KMS-11 (cell line): ENCODE results near the gene MAP6.

Source experiments
- H2AFZ ChIP-seq: fragments of 200-600 bp; sonication (generic); 2 replicates; pipeline ENCODE4 v1.6.1; 2016; ENCODE audit warnings: antibody characterized with exemption, mixed run types, low read depth
- H3K27ac ChIP-seq: fragments of 200-600 bp; sonication (generic); 2 replicates; pipeline ENCODE4 v1.6.1; 2016; ENCODE audit warnings: mild to moderate bottlenecking, mixed run types
- H3K27me3 ChIP-seq: fragments of 200-600 bp; sonication (generic); 2 replicates; pipeline ENCODE4 v1.6.1; 2017; ENCODE audit warnings: mild to moderate bottlenecking, low read depth, mixed run types, moderate library complexity; ENCODE audit not compliant: insufficient read depth
- H3K36me3 ChIP-seq: fragments of 200-600 bp; sonication (generic); 2 replicates; pipeline ENCODE4 v1.6.1; 2017; ENCODE audit warnings: mild to moderate bottlenecking, mixed run types; ENCODE audit not compliant: insufficient read depth
- H3K4me1 ChIP-seq: fragments of 200-600 bp; sonication (generic); 2 replicates; pipeline ENCODE4 v1.6.1; 2016; ENCODE audit warnings: mild to moderate bottlenecking, low read depth, mixed run types; ENCODE audit not compliant: poor library complexity, severe bottlenecking
- H3K4me2 ChIP-seq: fragments of 200-600 bp; sonication (generic); 2 replicates; pipeline ENCODE4 v1.7.0; 2016; ENCODE audit warnings: mild to moderate bottlenecking, mixed run types
- H3K4me3 ChIP-seq: fragments of 200-600 bp; sonication (generic); IDR thresholded peaks from 2 replicates; pipeline ENCODE4 v1.6.1; 2017; ENCODE audit warnings: low read depth, low read length, mixed read lengths; ENCODE audit not compliant: insufficient read depth
- H3K79me2 ChIP-seq: fragments of 200-600 bp; sonication (generic); 2 replicates; pipeline ENCODE4 v1.6.1; 2016; ENCODE audit warnings: low read depth, mixed run types; ENCODE audit not compliant: insufficient read depth
- H3K9ac ChIP-seq: fragments of 200-600 bp; sonication (generic); 2 replicates; pipeline ENCODE4 v1.6.1; 2016; ENCODE audit warnings: mild to moderate bottlenecking, mixed run types
- H4K20me1 ChIP-seq: fragments of 200-600 bp; sonication (generic); 2 replicates; pipeline ENCODE4 v1.6.1; 2016; ENCODE audit warnings: mild to moderate bottlenecking, mixed run types; ENCODE audit not compliant: insufficient read depth
- TF ChIP-seq, protein P1 (sequence below): fragments of 200-600 bp; sonication (generic); conservative IDR thresholded peaks from 2 replicates; pipeline ENCODE4 v1.6.1; 2017; ENCODE audit warnings: low read depth, mild to moderate bottlenecking, antibody characterized with exemption, low read length, moderate library complexity, mixed read lengths

The MAP6 gene

DNA sequence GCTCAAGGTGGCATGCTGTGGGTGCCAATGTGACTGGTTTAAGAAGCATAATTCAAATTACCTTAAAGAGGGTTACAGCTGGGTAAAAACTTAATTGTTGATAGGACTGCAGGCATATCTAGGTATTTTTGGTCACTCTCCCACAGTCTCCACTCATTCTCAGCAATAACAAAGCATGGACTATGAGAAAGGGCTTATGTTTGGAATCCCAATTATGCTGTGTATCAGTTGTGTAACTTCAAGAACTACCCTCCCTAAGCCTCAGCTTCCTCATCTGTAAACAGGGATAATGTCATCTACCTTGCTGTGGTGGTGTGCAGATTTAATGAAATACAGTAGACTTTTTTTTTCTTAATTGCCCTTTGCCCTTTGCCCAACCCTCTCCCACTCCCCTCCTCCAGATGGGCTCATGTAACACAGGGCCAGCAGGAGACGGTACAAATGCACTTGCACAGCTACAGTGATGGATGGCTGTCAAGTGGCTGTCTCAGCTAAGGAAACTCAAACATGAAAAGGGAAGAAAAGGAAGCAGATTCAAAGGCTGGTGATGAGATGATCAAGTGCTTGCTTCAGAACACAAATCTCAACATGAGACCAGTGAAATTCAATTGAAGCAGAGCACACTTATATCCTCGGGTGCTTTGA, 37.6 kb downstream of the MAP6 start:
- H3K79me2 ChIP-seq, result no peaks in the 10 kb centered on the region
- no peak overlapping the region for H3K9ac ChIP-seq
- no peak overlapping the region for H3K4me2 ChIP-seq
- H3K4me1 ChIP-seq, result peaks cover 7% of the 10 kb centered on the region
- H3K27ac ChIP-seq, result no peak overlapping the region
- H2AFZ ChIP-seq, result no peak overlapping the region
- H3K27me3 ChIP-seq, result no peaks in the 10 kb centered on the region
- H3K36me3 ChIP-seq, result no peaks in the 10 kb centered on the region
- TF ChIP-seq, protein P1, sequence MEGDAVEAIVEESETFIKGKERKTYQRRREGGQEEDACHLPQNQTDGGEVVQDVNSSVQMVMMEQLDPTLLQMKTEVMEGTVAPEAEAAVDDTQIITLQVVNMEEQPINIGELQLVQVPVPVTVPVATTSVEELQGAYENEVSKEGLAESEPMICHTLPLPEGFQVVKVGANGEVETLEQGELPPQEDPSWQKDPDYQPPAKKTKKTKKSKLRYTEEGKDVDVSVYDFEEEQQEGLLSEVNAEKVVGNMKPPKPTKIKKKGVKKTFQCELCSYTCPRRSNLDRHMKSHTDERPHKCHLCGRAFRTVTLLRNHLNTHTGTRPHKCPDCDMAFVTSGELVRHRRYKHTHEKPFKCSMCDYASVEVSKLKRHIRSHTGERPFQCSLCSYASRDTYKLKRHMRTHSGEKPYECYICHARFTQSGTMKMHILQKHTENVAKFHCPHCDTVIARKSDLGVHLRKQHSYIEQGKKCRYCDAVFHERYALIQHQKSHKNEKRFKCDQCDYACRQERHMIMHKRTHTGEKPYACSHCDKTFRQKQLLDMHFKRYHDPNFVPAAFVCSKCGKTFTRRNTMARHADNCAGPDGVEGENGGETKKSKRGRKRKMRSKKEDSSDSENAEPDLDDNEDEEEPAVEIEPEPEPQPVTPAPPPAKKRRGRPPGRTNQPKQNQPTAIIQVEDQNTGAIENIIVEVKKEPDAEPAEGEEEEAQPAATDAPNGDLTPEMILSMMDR, result no peak
- no peak overlapping the region for H3K4me3 ChIP-seq
- no peaks in the 10 kb centered on the region for H4K20me1 ChIP-seq

DNA sequence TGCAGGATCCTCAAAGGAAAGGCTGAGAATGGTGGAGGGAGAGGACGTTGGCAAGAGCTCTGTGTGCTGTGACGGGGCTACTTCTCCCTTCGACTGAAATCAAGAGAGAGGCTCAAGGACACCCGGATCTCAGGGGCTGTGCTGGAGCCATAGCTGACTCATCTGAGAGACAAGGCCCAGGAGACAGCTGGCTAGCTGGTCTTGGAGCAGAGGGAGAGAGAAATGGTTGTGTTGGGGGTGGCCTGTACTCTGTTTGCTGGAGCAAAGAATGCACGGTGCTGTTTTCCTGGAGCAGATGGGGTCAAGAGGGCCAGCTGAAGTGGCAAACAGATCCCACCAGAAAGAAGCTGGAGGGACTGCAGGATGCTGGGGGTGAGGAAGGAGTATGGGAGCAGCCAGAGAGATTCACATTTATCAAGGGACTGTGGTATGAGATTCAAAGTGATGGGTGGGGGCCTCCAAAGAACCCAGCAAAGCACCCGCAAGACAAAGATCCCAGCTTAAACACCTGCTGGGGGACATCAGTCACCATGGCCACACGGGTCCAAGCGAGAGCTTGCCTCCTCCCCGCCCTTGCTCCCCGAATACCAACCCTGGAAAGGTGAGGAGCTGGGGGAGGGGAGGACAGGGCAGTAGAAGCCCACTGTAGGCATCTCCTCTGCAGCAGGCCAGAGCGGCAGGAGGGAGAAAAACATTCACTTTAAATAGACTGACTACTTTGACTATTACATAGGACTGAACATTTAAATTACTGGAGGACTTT, 40.8 kb downstream of the MAP6 start:
- H3K27ac ChIP-seq, result no peak overlapping the region
- no peaks in the 10 kb centered on the region for H4K20me1 ChIP-seq
- H3K4me3 ChIP-seq, result no peak overlapping the region
- no peak overlapping the region for H3K4me2 ChIP-seq
- no peaks in the 10 kb centered on the region for H3K4me1 ChIP-seq
- TF ChIP-seq, protein P1, result no peak
- H3K9ac ChIP-seq, result no peak overlapping the region
- no peaks in the 10 kb centered on the region for H3K27me3 ChIP-seq
- no peaks in the 10 kb centered on the region for H3K79me2 ChIP-seq
- no peak overlapping the region for H2AFZ ChIP-seq
- no peaks in the 10 kb centered on the region for H3K36me3 ChIP-seq

DNA sequence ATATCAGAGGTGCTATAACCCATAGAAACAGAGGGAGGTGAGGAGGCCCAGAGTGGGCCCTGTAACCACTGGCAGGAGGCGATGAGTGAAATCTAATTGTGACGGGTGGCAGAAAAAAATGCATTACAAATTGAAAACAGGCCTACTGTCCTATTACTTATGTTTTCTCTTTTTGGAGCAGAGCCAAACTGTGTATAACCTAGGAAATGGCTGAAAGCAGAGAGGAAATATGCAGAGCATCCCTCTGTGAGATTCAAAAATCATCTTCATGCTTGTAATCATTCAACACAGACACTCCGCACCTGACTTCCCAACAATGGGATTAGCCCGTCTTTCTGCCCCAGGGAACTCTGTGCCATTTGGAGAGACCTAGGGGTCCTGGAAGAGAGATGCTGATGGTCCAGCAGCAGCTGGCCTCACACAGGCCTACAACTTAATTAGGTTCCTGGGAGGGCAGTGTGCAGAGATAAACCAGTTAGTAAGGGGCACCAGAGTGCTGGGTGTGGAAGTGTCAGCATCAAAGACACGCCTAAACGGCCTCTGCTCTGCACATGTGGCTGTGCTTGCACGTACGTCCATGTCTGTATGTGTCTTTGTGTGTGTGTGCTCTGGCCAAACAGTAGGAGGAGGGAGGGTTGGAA, 41.8 kb downstream of the MAP6 start:
- no peaks in the 10 kb centered on the region for H4K20me1 ChIP-seq
- H3K4me2 ChIP-seq, result no peak overlapping the region
- H3K27me3 ChIP-seq, result no peaks in the 10 kb centered on the region
- H3K9ac ChIP-seq, result no peak overlapping the region
- H3K4me3 ChIP-seq, result no peak overlapping the region
- no peaks in the 10 kb centered on the region for H3K4me1 ChIP-seq
- TF ChIP-seq, protein P1, result no peak
- H3K27ac ChIP-seq, result no peak overlapping the region
- H3K36me3 ChIP-seq, result no peaks in the 10 kb centered on the region
- H3K79me2 ChIP-seq, result no peaks in the 10 kb centered on the region
- no peak overlapping the region for H2AFZ ChIP-seq

DNA sequence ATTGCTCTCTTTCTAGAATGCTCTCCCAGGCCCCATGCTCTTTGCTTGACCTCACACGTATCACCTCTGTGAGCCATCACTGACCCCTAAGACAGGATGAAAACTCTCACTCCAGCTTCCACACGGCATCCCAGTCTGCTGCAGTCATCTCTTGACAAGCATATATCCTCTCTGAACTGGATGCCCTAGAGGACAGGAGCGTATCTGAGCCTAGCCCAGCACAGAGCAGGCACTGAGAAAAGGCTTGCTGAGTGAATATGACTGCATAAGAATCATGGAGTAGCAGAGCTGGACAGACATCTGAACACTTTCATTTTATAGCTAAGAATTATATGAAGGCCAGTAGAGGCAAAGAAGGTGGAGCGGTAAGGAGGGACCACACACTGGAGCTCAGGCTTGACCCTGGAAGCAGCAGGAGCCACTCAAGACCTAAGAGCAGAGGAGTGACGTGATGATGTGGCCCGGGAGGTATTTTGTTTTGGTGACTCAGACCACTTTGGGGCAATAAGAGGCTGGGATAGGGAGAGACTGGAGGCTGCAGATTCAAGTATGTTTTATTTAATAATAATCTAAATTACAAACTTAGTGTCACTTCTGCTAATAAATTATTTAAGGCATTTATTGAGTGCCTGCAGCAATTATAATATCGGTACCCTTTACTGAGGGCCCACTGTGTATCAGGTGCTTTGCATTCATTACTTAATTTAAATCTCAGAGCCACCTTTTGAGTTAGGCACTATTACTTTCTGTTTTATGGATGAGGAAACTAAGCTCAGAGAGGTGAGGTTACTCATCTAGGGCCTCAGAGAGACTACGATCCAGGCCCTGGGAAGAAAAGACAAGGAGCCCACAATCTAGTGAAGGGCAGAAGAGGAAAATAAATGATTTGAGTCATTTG, 42.6 kb downstream of the MAP6 start:
- H3K9ac ChIP-seq, result no peak overlapping the region
- H3K27me3 ChIP-seq, result no peaks in the 10 kb centered on the region
- no peaks in the 10 kb centered on the region for H3K4me1 ChIP-seq
- H3K27ac ChIP-seq, result no peak overlapping the region
- no peaks in the 10 kb centered on the region for H4K20me1 ChIP-seq
- no peaks in the 10 kb centered on the region for H3K79me2 ChIP-seq
- TF ChIP-seq, protein P1, result no peak
- H3K4me3 ChIP-seq, result no peak overlapping the region
- no peak overlapping the region for H2AFZ ChIP-seq
- no peak overlapping the region for H3K4me2 ChIP-seq
- no peaks in the 10 kb centered on the region for H3K36me3 ChIP-seq
